BLaER1 treated with 17β-estradiol and CSF1 and Interleukin-3, amounts not matched to agents 10 nM and 100 nM (cell line): ENCODE results near the gene DCLK1.

Experiments
- H3K27ac ChIP-seq, 11 experiments: shearing (Covaris generic); formaldehyde crosslinking; 2 replicates each; pipeline ENCODE4 v1.8.1; 2022
- H3K27me3 ChIP-seq, 11 experiments: shearing (Covaris generic); formaldehyde crosslinking; 2 replicates each; pipeline ENCODE4 v1.8.1; 2022
- H3K36me3 ChIP-seq, 11 experiments: shearing (Covaris generic); formaldehyde crosslinking; 2 replicates each; pipeline ENCODE4 v1.8.1; 2022
- H3K4me1 ChIP-seq, 10 experiments: shearing (Covaris generic); formaldehyde crosslinking; 2 replicates each; pipeline ENCODE4 v1.8.1; 2022
- H3K4me2 ChIP-seq, 11 experiments: shearing (Covaris generic); formaldehyde crosslinking; 2 replicates each; pipeline ENCODE4 v1.8.1; 2022
- H3K4me3 ChIP-seq, 10 experiments: shearing (Covaris generic); formaldehyde crosslinking; 2 replicates each; pipeline ENCODE4 v1.8.1; 2022
- H3K9ac ChIP-seq, 11 experiments: shearing (Covaris generic); formaldehyde crosslinking; 2 replicates each; pipeline ENCODE4 v1.8.1; 2022
- H3K9me3 ChIP-seq, 11 experiments: shearing (Covaris generic); formaldehyde crosslinking; replicated peaks in 1 of 11; 2 replicates each; pipeline ENCODE4 v1.8.1; 2022
- H4K20me1 ChIP-seq, 11 experiments: shearing (Covaris generic); formaldehyde crosslinking; 2 replicates each; pipeline ENCODE4 v1.8.1; 2022
- Cebpa-rat ChIP-seq, 11 experiments: shearing (Covaris generic); IDR thresholded peaks; 2 replicates each; pipeline ENCODE4 v1.8.1; 2022

Gene DCLK1

DNA sequence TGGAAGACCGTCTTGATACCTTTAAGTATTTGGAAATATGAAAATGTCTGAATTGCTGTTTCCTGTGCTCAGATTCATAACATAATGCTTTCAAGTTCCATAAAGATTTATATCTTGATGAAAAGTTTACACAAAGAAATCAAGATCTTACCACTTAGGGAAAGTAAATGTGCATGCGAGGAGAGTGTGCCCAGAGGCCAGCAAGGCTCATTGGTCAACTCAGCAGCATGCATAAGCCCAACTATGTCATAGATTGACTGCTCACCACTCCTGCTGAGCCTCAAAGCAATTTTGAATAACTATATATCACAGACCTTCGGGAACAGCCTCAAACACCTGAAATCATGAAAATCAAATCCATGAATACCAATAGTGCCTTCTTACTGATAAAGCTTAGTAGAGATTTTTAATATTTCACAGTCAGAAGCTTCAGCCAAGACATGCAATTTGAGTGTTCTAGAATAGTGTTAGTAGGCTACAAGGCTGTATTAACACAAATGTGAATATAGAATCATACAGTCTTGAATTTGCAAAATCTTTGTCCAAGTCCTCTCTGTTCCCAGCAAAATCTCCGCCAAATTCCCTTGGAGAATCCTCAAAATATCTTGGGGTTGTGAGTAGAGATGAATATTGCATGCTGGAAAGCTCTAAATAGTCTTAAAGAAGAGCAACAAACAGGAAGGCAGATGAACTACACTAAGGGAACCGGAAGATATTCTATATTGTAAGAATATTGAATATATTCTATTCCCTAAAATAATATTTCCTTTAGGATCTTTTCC is 124.1 kb downstream of the DCLK1 start:
- Histone ChIP-seq H3K4me1 (no peaks in the 10 kb centered on the region), H3K9ac (no peak overlapping the region), H3K27ac (no peak overlapping the region), H3K36me3 (no peaks in the 10 kb centered on the region), H3K9me3 (no peaks in the 10 kb centered on the region), H3K4me2 (no peak overlapping the region), H4K20me1 (no peaks in the 10 kb centered on the region), H3K4me3 (no peak overlapping the region), H3K27me3 (no peaks in the 10 kb centered on the region)
- no peak for TF ChIP-seq Cebpa-rat (IDR thresholded peaks at IDR 0.05)

DNA sequence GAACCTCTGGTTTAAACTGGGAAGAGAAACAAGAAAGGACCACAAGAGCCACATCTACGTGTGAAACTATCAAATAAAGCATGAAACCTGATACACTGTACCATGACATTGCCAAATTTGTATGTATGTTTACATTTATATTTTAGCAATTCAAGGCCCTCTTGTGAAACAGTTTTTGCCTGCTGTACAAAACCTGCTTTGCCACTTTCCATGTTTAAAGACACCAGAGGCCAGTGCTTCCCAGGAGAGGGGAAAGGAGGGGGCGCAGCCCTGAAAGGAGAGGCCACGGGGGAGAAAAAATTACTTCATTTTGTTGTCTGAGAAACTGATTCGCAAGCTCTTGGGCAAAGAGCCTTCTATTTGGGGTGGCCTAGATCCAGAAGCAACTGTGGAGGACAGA is 124.8 kb downstream of the DCLK1 start:
- H3K9ac ChIP-seq = no peak overlapping the region
- H3K9me3 ChIP-seq = no peaks in the 10 kb centered on the region
- H3K36me3 ChIP-seq = no peaks in the 10 kb centered on the region
- H3K27me3 ChIP-seq = no peaks in the 10 kb centered on the region
- no peak overlapping the region for H3K4me2 ChIP-seq
- no peaks in the 10 kb centered on the region for H3K4me1 ChIP-seq
- no peak for TF ChIP-seq Cebpa-rat (IDR thresholded peaks at IDR 0.05)
- no peak overlapping the region for H3K4me3 ChIP-seq
- H3K27ac ChIP-seq = no peak overlapping the region
- no peaks in the 10 kb centered on the region for H4K20me1 ChIP-seq

DNA sequence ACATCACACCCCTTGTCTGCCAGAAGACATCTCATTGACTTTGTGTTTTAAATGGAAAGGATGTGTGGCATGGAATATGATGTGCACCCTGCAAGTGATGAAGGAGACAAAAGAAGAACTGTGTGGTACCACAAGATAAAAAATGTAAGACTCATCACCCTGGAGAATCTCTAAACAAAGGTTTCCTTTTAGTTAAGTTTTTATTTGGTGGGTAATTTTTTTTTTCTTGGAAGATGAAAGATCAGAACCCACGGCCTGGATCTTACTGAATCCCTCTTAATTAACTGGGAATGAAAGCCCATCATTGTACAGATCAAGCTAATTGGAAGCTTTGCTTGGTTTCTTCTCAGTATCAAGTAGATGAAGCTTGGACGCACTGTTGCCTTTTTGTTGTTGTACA is 129.6 kb downstream of the DCLK1 start:
- H3K4me3 ChIP-seq = no peak overlapping the region
- no peaks in the 10 kb centered on the region for H3K27me3 ChIP-seq

DNA sequence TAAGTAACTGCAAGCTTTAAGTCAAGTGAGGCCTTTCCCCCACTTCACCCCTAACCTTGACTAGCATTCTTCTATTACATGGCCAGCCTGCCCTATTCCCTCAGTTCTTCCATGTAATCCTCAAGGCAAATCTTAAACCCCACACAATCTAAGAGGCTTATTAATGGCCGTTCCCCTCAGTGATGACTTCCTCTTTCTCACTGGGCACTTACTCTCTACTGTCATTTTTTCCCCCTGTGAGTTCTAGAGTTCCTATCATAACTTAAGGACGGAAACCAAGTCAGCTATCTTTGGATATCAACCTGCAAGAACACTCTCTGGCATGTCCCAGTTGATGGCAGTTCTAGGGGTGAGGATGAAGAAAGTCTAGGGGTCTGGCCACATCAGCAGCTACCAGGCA is 131.2 kb downstream of the DCLK1 start:
- no peak overlapping the region for H3K27ac ChIP-seq

More for the DNA sequence above, 129.6 kb downstream of the DCLK1 start:
- H3K9ac ChIP-seq = no peak overlapping the region
- no peak overlapping the region for H3K27ac ChIP-seq
- no peaks in the 10 kb centered on the region; a peak in 2 of 20 replicates for H3K4me1 ChIP-seq
- H3K36me3 ChIP-seq = no peaks in the 10 kb centered on the region
- no peak overlapping the region for H3K4me2 ChIP-seq
- TF ChIP-seq Cebpa-rat (IDR thresholded peaks at IDR 0.05) = no peak
- H3K9me3 ChIP-seq = no peaks in the 10 kb centered on the region
- no peaks in the 10 kb centered on the region for H4K20me1 ChIP-seq

DNA sequence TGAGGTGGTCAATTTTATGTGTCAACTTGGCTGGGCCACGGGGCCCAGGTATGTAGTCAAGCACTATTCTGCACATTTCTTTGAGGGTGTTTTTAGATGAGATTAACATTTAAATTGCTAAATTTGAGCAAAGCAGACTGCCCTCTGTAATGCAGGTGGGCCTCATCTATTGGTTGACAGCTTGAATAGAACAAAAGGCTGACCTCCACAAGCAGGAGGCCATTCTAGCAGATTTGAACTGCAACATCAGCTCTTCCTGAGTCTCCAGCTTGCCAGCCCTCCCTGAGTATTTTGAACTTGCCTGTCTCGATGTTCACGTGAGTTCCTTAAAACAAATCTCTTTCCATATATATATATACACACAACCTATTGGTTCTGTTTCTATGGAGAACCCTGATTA is 134.8 kb downstream of the DCLK1 start:
- H3K9ac ChIP-seq = no peak overlapping the region
- H3K9me3 ChIP-seq = no peaks in the 10 kb centered on the region
- no peak overlapping the region for H3K27ac ChIP-seq
- H3K4me2 ChIP-seq = peak overlapping the region in 1 of 11 experiments; percentile 4; a peak in 1 of 22 replicates
- TF ChIP-seq Cebpa-rat (IDR thresholded peaks at IDR 0.05) = no peak
- H3K4me3 ChIP-seq = no peak overlapping the region
- H4K20me1 ChIP-seq = no peaks in the 10 kb centered on the region
- no peaks in the 10 kb centered on the region for H3K27me3 ChIP-seq
- no peaks in the 10 kb centered on the region for H3K36me3 ChIP-seq
- H3K4me1 ChIP-seq = peaks cover 0 to 43% (median 0%) of the 10 kb centered on the region in 10 experiments; a peak in 7 of 20 replicates

More for the DNA sequence above, 131.2 kb downstream of the DCLK1 start:
- Histone ChIP-seq H3K4me3 (no peak overlapping the region), H3K4me2 (no peak overlapping the region), H4K20me1 (no peaks in the 10 kb centered on the region), H3K27me3 (no peaks in the 10 kb centered on the region), H3K36me3 (no peaks in the 10 kb centered on the region), H3K9ac (no peak overlapping the region), H3K4me1 (peaks cover 0 to 6% (median 0%) of the 10 kb centered on the region in 10 experiments; a peak in 5 of 20 replicates), H3K9me3 (no peaks in the 10 kb centered on the region)
- no peak for TF ChIP-seq Cebpa-rat (IDR thresholded peaks at IDR 0.05)

DNA sequence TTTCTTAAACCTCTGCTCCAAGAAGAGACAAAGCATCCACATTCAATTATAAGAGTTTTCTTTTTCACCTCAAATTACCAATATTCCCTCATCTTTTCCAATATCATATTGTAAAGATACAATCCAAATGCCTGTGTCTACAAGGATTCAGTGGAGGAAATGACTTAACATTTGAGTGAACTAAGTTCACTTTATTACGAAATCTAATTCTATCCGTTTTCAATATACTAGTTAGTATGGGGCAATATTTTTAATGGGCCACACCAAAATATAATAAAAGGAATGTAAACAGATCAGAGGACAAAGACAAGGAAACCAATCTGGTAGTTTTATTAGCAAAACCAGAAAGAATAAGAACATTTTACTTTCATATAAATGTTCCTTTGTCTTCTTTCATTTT is 136.0 kb downstream of the DCLK1 start:
- H3K27me3 ChIP-seq = no peaks in the 10 kb centered on the region
- no peak for TF ChIP-seq Cebpa-rat (IDR thresholded peaks at IDR 0.05)
- no peaks in the 10 kb centered on the region for H4K20me1 ChIP-seq
- peaks cover 0 to 43% (median 0%) of the 10 kb centered on the region in 10 experiments; a peak in 7 of 20 replicates for H3K4me1 ChIP-seq
- no peak overlapping the region for H3K9ac ChIP-seq
- H3K4me2 ChIP-seq = peak overlapping the region in 2 of 11 experiments; percentile 70 to 71; a peak in 3 of 22 replicates
- no peaks in the 10 kb centered on the region for H3K9me3 ChIP-seq
- H3K36me3 ChIP-seq = no peaks in the 10 kb centered on the region
- no peak overlapping the region for H3K27ac ChIP-seq
- H3K4me3 ChIP-seq = no peak overlapping the region

DNA sequence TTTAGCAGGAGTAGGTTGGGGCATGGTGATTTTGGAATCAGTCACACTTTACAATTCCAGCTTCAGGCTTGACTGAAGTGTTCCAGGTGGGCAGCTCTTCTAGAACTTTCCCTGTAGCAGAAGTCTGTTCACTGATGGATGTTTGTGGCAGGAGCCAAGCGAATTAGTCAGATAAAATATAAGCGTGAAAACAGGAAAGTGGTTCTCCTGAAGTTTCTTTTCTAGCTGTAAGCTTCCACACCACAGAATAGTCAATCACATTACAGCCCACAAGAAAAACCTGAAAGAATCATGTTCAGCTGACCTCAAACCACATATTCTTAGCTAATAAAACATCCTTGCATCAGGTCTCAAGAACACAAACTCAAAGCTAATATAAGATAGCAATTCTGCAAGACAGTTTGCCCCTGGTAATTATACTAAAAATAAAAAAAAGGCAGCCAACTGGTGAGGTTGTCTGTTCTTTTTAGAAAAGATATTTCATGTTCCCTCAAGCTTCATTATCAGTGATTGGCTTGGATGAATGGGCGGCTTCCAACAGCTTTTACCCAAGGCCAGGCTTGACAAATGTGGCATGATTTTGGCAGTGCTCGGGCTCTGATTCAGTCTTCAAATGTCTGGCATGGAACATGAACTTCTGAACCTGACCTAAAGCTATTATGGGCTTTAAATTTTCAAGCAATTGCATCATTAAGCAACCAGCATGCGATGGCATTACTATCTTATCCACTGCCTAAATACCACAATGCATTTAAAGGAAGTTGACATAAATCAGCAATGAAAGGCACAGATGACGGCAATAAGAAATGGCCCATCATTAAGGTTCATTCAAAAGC is 136.8 kb downstream of the DCLK1 start:
- no peak for TF ChIP-seq Cebpa-rat (IDR thresholded peaks at IDR 0.05)
- no peaks in the 10 kb centered on the region for H3K36me3 ChIP-seq
- H3K9me3 ChIP-seq = no peaks in the 10 kb centered on the region
- H3K27me3 ChIP-seq = no peaks in the 10 kb centered on the region
- H4K20me1 ChIP-seq = no peaks in the 10 kb centered on the region
- H3K4me3 ChIP-seq = no peak overlapping the region
- peaks cover 0 to 43% (median 0%) of the 10 kb centered on the region in 10 experiments; a peak in 6 of 20 replicates for H3K4me1 ChIP-seq
- peak overlapping the region in 3 of 11 experiments; percentile 27 to 71 (median 70); a peak in 4 of 22 replicates for H3K4me2 ChIP-seq
- no peak overlapping the region for H3K9ac ChIP-seq
- peak overlapping the region in 1 of 11 experiments; percentile 61; a peak in 1 of 22 replicates for H3K27ac ChIP-seq

DNA sequence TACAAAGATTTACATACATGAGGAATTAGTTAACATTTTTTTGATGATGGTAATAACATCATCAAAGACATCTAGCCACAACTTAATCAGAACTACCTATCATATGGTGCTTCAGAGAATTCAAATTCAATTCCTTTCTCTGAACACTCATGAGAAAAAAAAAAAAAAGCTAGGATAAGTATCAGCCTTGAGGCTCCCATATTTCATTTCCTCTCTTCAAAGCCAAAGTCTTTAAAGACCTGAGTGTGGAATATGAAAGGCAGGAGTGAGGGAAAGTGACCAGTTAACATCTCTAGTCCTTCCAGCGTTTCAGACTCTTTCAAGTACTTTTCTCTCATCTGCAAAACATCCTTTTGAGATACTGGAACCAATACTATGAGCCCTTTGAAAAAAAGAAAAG is 137.5 kb downstream of the DCLK1 start:
- H3K4me1 ChIP-seq = peaks cover 0 to 43% (median 0%) of the 10 kb centered on the region in 10 experiments; a peak in 6 of 20 replicates
- no peak for TF ChIP-seq Cebpa-rat (IDR thresholded peaks at IDR 0.05)
- H3K4me3 ChIP-seq = no peak overlapping the region
- no peaks in the 10 kb centered on the region for H3K36me3 ChIP-seq
- H3K27ac ChIP-seq = peak overlapping the region in 2 of 11 experiments; percentile 23 to 61; a peak in 3 of 22 replicates
- no peaks in the 10 kb centered on the region for H4K20me1 ChIP-seq
- H3K27me3 ChIP-seq = no peaks in the 10 kb centered on the region
- no peak overlapping the region for H3K9ac ChIP-seq
- H3K9me3 ChIP-seq = no peaks in the 10 kb centered on the region
- H3K4me2 ChIP-seq = peak overlapping the region in 3 of 11 experiments; percentile 27 to 71 (median 70); a peak in 5 of 22 replicates

DNA sequence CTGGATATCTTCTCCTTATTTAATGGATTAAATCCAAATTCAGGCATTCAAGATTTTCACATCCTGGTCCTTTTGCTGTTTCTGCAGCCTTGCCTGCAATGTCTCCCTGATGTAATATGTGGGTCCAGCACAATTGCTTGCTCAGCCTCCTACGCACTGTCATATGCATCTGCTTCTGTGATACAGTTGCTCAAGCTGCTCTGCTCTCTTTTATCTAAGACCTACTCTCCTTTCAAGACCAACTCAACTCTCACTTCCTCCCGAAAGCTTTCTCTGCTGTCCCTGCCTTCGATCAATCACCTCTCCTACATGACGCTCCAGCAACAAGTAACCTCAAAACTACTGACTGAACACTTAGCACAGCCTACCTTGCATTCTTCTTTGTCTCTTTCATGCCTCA is 138.2 kb downstream of the DCLK1 start:
- no peaks in the 10 kb centered on the region for H4K20me1 ChIP-seq
- H3K27me3 ChIP-seq = no peaks in the 10 kb centered on the region
- H3K4me1 ChIP-seq = peaks cover 0 to 43% (median 0%) of the 10 kb centered on the region in 10 experiments; a peak in 6 of 20 replicates
- no peak overlapping the region for H3K4me3 ChIP-seq
- H3K27ac ChIP-seq = peak overlapping the region in 3 of 11 experiments; percentile 23 to 61 (median 38); a peak in 4 of 22 replicates
- H3K9me3 ChIP-seq = no peaks in the 10 kb centered on the region
- H3K36me3 ChIP-seq = no peaks in the 10 kb centered on the region
- H3K9ac ChIP-seq = peak overlapping the region in 2 of 11 experiments; percentile 13 to 40; a peak in 2 of 22 replicates
- no peak for TF ChIP-seq Cebpa-rat (IDR thresholded peaks at IDR 0.05)
- H3K4me2 ChIP-seq = peak overlapping the region in 3 of 11 experiments; percentile 27 to 71 (median 70); a peak in 6 of 22 replicates
